SU-DHL-6 (cell line): ENCODE measurements around the gene CALHM5.

Source experiments
- H2AFZ ChIP-seq: fragments of 200-600 bp; sonication (generic); 2 replicates; pipeline ENCODE4 v1.6.1; 2014; ENCODE audit warnings: low read depth, mild to moderate bottlenecking, moderate library complexity, mixed read lengths, antibody characterized with exemption, low read length; ENCODE audit not compliant: severe bottlenecking
- H3F3A ChIP-seq: fragments of 200-600 bp; shearing (Covaris generic); 2 replicates; pipeline ENCODE4 v1.6.0; 2016; ENCODE audit warnings: antibody characterized with exemption, mild to moderate bottlenecking; ENCODE audit not compliant: insufficient read depth
- H3K27ac ChIP-seq: fragments of 200-600 bp; sonication (generic); 2 replicates; pipeline ENCODE4 v1.5.1; 2016; ENCODE audit warnings: low read depth, mild to moderate bottlenecking, low read length, moderate library complexity, mixed read lengths
- H3K27me3 ChIP-seq: fragments of 200-600 bp; sonication (generic), shearing (Covaris generic); 2 replicates; pipeline ENCODE4 v1.6.0; 2014; ENCODE audit warnings: mild to moderate bottlenecking, low read length
- H3K36me3 ChIP-seq: fragments of 200-600 bp; sonication (generic); 2 replicates; pipeline ENCODE4 v1.6.1; 2014; ENCODE audit warnings: mild to moderate bottlenecking, low read length, mixed read lengths
- H3K4me2 ChIP-seq: fragments of 300-600, 200-600 bp; shearing (Covaris generic), sonication (generic); 2 replicates; pipeline ENCODE4 v1.6.0; 2014; ENCODE audit warnings: low read length, low read depth, mild to moderate bottlenecking; ENCODE audit not compliant: poor library complexity, severe bottlenecking
- H3K4me3 ChIP-seq: fragments of 200-600 bp; sonication (generic); 2 replicates; pipeline ENCODE4 v1.5.1; 2014; ENCODE audit warnings: antibody characterized with exemption, low read length, mild to moderate bottlenecking, mixed read lengths; ENCODE audit not compliant: insufficient read depth, poor library complexity, severe bottlenecking
- H3K79me2 ChIP-seq: fragments of 200-600 bp; sonication (generic); 2 replicates; pipeline ENCODE4 v1.6.1; 2014; ENCODE audit warnings: mild to moderate bottlenecking, low read length, moderate library complexity; ENCODE audit not compliant: insufficient read depth
- H3K9ac ChIP-seq: fragments of 200-600 bp; sonication (generic); 2 replicates; pipeline ENCODE4 v1.7.0; 2014; ENCODE audit warnings: mild to moderate bottlenecking, low read length
- H3K9me2 ChIP-seq: fragments of 200-600 bp; sonication (generic); replicated peaks from 2 replicates; pipeline ENCODE4 v1.6.1; 2014; ENCODE audit warnings: low read length; ENCODE audit not compliant: insufficient read depth
- H3K9me3 ChIP-seq: fragments of 200-600 bp; sonication (generic); 2 replicates; pipeline ENCODE4 v1.6.1; 2014; ENCODE audit warnings: low read length, mixed read lengths; ENCODE audit not compliant: insufficient read depth
- H4K20me1 ChIP-seq: fragments of 200-600 bp; sonication (generic); 2 replicates; pipeline ENCODE4 v1.6.1; 2014; ENCODE audit warnings: low read depth, mild to moderate bottlenecking, antibody characterized with exemption, low read length, moderate library complexity, mixed read lengths
- EZH2phosphoT487 ChIP-seq: fragments of 200-600 bp; sonication (generic), shearing (Covaris generic); conservative IDR thresholded peaks from 2 replicates; pipeline ENCODE4 v1.6.1; 2018; ENCODE audit warnings: mild to moderate bottlenecking, antibody characterized with exemption, low read length, moderate library complexity, mixed read lengths
- TF ChIP-seq, protein P1 (sequence below): fragments of 200-600 bp; sonication (generic); IDR thresholded peaks from one replicate; pipeline ENCODE4 v1.5.1; 2017; ENCODE audit warnings: antibody characterized with exemption, mild to moderate bottlenecking, low read length, moderate library complexity; ENCODE audit not compliant: insufficient read depth, poor library complexity, severe bottlenecking

CALHM5 gene

DNA sequence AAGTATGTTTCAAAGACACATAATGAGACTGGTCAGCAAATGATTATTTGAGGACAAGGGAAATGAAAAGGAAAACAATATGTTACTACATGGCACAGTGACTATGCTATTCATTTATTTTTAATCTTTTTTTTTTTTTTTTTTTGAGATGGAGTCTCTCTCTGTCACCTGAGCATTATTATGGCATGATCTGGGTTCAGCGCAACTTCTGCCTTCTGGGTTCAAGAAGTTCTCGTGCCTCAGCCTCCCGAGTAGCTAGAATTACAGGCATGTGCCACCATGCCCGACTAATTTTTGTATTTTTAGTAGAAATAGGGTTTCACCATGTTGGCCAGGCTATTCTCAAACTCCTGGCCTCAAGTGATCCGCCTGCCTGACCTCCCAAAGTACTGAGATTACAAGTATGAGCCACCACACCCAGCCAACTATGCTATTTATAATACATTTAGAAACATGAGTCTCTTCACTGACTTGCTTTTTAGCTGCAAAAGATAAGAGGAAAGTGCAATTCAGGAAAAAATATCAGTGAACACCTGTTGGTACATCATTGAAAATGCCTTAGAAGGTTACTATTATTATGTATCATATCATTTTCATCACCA lies 45.5 kb downstream of the CALHM5 start:
- Histone ChIP-seq H3K27me3 (no peaks in the 10 kb centered on the region), H3K27ac (no peak overlapping the region), H3K4me3 (no peak overlapping the region), H3K9me3 (no peaks in the 10 kb centered on the region), H3K9ac (no peak overlapping the region), H4K20me1 (no peaks in the 10 kb centered on the region), H2AFZ (no peak overlapping the region), H3K9me2 (no peaks in the 10 kb centered on the region), H3K79me2 (no peaks in the 10 kb centered on the region), H3K36me3 (no peaks in the 10 kb centered on the region), H3F3A (no peaks in the 10 kb centered on the region), H3K4me2 (no peak overlapping the region)
- TF ChIP-seq EZH2phosphoT487 = no peak
- TF ChIP-seq, protein P1, sequence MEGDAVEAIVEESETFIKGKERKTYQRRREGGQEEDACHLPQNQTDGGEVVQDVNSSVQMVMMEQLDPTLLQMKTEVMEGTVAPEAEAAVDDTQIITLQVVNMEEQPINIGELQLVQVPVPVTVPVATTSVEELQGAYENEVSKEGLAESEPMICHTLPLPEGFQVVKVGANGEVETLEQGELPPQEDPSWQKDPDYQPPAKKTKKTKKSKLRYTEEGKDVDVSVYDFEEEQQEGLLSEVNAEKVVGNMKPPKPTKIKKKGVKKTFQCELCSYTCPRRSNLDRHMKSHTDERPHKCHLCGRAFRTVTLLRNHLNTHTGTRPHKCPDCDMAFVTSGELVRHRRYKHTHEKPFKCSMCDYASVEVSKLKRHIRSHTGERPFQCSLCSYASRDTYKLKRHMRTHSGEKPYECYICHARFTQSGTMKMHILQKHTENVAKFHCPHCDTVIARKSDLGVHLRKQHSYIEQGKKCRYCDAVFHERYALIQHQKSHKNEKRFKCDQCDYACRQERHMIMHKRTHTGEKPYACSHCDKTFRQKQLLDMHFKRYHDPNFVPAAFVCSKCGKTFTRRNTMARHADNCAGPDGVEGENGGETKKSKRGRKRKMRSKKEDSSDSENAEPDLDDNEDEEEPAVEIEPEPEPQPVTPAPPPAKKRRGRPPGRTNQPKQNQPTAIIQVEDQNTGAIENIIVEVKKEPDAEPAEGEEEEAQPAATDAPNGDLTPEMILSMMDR = no peak

DNA sequence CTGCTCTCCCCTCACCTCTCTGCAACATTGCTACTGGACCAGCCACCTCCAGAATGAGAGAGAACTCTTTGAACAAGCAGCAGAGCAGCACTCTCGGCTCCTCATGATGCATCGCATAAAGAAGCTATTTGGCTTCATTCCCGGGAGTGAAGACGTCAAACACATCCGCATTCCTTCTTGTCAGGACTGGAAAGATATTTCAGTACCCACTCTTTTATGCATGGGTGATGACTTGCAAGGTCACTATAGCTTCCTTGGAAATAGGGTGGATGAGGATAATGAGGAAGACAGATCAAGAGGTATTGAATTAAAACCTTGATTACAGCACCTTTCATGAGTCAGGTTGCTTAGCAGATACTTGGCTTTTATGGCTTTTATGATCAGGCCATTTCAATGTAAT lies 46.5 kb downstream of the CALHM5 start:
- no peaks in the 10 kb centered on the region for H3K79me2 ChIP-seq
- H3K27ac ChIP-seq = no peak overlapping the region
- H3K9me2 ChIP-seq = no peaks in the 10 kb centered on the region
- no peak overlapping the region for H3K4me2 ChIP-seq
- no peak overlapping the region for H3K4me3 ChIP-seq
- H3K36me3 ChIP-seq = no peaks in the 10 kb centered on the region
- no peaks in the 10 kb centered on the region for H4K20me1 ChIP-seq
- no peaks in the 10 kb centered on the region for H3K27me3 ChIP-seq
- H3K9me3 ChIP-seq = no peaks in the 10 kb centered on the region
- no peak for TF ChIP-seq EZH2phosphoT487
- TF ChIP-seq, protein P1 = no peak
- no peaks in the 10 kb centered on the region for H3F3A ChIP-seq
- no peak overlapping the region for H2AFZ ChIP-seq
- no peak overlapping the region for H3K9ac ChIP-seq

DNA sequence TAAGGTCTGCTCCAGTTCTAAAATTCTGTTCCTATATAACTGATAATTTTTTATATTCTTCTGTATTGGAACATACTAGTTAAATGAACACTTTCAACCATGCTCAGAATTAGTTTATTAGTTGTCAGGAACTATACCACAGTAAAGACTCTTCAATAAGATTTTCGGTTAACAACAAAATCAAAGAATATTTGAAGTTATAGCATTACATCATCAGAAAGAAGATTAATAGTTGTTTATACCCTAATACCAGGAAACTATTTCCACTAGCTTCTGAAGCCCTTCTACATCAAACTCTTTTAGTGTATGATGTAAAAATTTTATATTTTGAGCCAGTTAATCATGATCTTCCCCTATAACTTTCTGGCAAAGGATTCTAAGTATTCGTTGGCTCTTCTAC lies 48.7 kb downstream of the CALHM5 start:
- Histone ChIP-seq H3K4me2 (no peak overlapping the region), H3K36me3 (no peaks in the 10 kb centered on the region), H3K9ac (no peak overlapping the region), H3K4me3 (no peak overlapping the region), H2AFZ (no peak overlapping the region), H3K27ac (no peak overlapping the region), H3K27me3 (no peaks in the 10 kb centered on the region), H4K20me1 (no peaks in the 10 kb centered on the region), H3F3A (no peaks in the 10 kb centered on the region), H3K79me2 (no peaks in the 10 kb centered on the region), H3K9me3 (no peaks in the 10 kb centered on the region), H3K9me2 (no peaks in the 10 kb centered on the region)
- TF ChIP-seq EZH2phosphoT487 = no peak
- TF ChIP-seq, protein P1 = no peak
